ENCODE data around the gene POLR2J.
"Not testable (repeated sequence)": the region's sequence is repeated elsewhere in the genome, so short reads cannot be mapped to it uniquely, and the experiment has no call there.

Gene POLR2J

GRCh38 chr7:102490529-102491075 is 11.9 kb upstream of the POLR2J start:
- H3K36me3 ChIP-seq (ENCODE audit: control insufficient read depth in 1 of 2, insufficient read depth in 2 of 2, low read length in 2 of 2); H3K4me3 ChIP-seq (ENCODE audit: low read depth in 1 of 2, low read length in 2 of 2); H3K27ac ChIP-seq (ENCODE audit: low read length); H3K27me3 ChIP-seq (ENCODE audit: low read depth, low read length); H3K4me1 ChIP-seq (ENCODE audit: control insufficient read depth in 1 of 2, insufficient read depth in 2 of 2, low read length in 2 of 2); H3K9me3 ChIP-seq (ENCODE audit: control insufficient read depth in 1 of 2, low read length in 2 of 2): not testable (repeated sequence)

- not testable (repeated sequence) for H3K4me1 ChIP-seq (ENCODE audit: control insufficient read depth in 1 of 2, insufficient read depth in 2 of 2, low read length in 2 of 2); H3K9me3 ChIP-seq (ENCODE audit: control insufficient read depth in 1 of 2, low read length in 2 of 2); H3K27ac ChIP-seq (ENCODE audit: low read length); H3K4me3 ChIP-seq (ENCODE audit: low read depth in 1 of 2, low read length in 2 of 2); H3K27me3 ChIP-seq (ENCODE audit: low read depth, low read length); H3K36me3 ChIP-seq (ENCODE audit: control insufficient read depth in 1 of 2, insufficient read depth in 2 of 2, low read length in 2 of 2)
Measured at GRCh38 chr7:102484317-102484716, 5.6 kb upstream of the POLR2J start.

- not testable (repeated sequence) for H3K4me3 ChIP-seq (ENCODE audit: low read depth in 1 of 2, low read length in 2 of 2); H3K27me3 ChIP-seq (ENCODE audit: low read depth, low read length); H3K4me1 ChIP-seq (ENCODE audit: control insufficient read depth in 1 of 2, insufficient read depth in 2 of 2, low read length in 2 of 2); H3K9me3 ChIP-seq (ENCODE audit: control insufficient read depth in 1 of 2, low read length in 2 of 2); H3K27ac ChIP-seq (ENCODE audit: low read length); H3K36me3 ChIP-seq (ENCODE audit: control insufficient read depth in 1 of 2, insufficient read depth in 2 of 2, low read length in 2 of 2)
Measured at GRCh38 chr7:102481962-102482361, 3.2 kb upstream of the POLR2J start.

DNA sequence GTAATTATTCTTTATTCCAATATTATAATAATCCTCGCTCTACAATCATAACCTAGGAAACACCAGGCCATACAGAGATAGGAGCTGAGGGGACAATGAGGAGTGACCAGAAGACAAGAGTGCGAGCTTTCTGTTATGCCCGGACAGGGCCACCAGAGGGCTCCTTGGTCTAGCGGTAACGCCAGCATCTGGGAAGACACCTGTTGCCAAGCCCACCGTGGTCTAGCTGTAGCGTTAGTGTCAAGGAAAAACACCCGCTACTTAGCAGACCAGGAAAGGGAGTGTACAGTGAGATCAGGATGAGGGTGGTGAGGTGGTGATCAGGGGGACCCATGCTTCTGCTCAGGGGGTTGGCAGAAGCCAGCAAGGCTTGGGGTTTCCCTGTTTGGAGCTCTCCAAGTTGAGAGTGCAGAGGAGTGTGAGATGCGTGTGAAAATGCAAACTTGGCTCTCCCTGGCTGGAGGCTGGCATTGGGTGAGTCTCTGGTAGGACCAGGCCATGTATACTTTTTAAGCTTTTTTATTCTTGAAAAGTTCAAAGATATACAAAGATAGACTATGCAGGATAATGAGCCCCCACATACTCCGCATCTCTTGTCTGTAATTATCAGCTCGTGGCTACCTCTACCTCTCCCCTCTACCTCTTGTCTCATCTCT is 1.4 kb upstream of the POLR2J start:
- not testable (repeated sequence) for H3K9me3 ChIP-seq (ENCODE audit: control insufficient read depth in 1 of 2, low read length in 2 of 2); H3K4me3 ChIP-seq (ENCODE audit: low read depth in 1 of 2, low read length in 2 of 2); H3K27me3 ChIP-seq (ENCODE audit: low read depth, low read length); H3K4me1 ChIP-seq (ENCODE audit: control insufficient read depth in 1 of 2, insufficient read depth in 2 of 2, low read length in 2 of 2); H3K36me3 ChIP-seq (ENCODE audit: control insufficient read depth in 1 of 2, insufficient read depth in 2 of 2, low read length in 2 of 2); H3K27ac ChIP-seq (ENCODE audit: low read length)

GRCh38 chr7:102479209-102479584 is 475 bp upstream of the POLR2J start:
- H3K36me3 ChIP-seq (ENCODE audit: control insufficient read depth in 1 of 2, insufficient read depth in 2 of 2, low read length in 2 of 2); H3K4me1 ChIP-seq (ENCODE audit: control insufficient read depth in 1 of 2, insufficient read depth in 2 of 2, low read length in 2 of 2); H3K27ac ChIP-seq (ENCODE audit: low read length); H3K9me3 ChIP-seq (ENCODE audit: control insufficient read depth in 1 of 2, low read length in 2 of 2); H3K4me3 ChIP-seq (ENCODE audit: low read depth in 1 of 2, low read length in 2 of 2); H3K27me3 ChIP-seq (ENCODE audit: low read depth, low read length): not testable (repeated sequence)

- H3K4me1 ChIP-seq (ENCODE audit: control insufficient read depth in 1 of 2, insufficient read depth in 2 of 2, low read length in 2 of 2); H3K9me3 ChIP-seq (ENCODE audit: control insufficient read depth in 1 of 2, low read length in 2 of 2); H3K4me3 ChIP-seq (ENCODE audit: low read depth in 1 of 2, low read length in 2 of 2); H3K27me3 ChIP-seq (ENCODE audit: low read depth, low read length); H3K27ac ChIP-seq (ENCODE audit: low read length): not testable (repeated sequence)
- H3K36me3 ChIP-seq (ENCODE audit: control insufficient read depth in 1 of 2, insufficient read depth in 2 of 2, low read length in 2 of 2) = peaks cover 0 to 30% of the 10 kb centered on the region in 2 donors
Measured at GRCh38 chr7:102474736-102475435, 3.8 kb downstream of the POLR2J start.

DNA sequence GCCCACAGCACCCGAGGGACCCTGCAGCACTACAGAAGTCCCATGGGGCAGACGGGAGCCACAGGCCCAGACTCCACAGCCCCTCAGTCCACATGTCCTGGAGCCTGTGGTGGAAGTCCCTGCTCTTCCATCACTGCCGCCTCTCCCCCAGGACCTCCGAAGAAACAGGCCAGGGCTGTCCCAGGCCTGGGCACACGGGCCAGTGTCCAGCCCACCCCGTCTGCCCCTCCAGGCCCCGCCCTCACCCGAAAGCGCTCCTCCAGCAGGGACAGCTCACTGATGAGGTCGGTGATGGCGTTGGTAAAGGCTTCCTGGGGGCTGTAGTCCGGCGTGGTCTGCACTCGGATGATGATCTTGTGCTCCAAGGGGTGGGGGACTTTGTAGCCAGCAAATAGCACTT is 4.6 kb downstream of the POLR2J start:
- not testable (repeated sequence) for H3K9me3 ChIP-seq (ENCODE audit: control insufficient read depth in 1 of 2, low read length in 2 of 2); H3K4me3 ChIP-seq (ENCODE audit: low read depth in 1 of 2, low read length in 2 of 2); H3K27ac ChIP-seq (ENCODE audit: low read length); H3K4me1 ChIP-seq (ENCODE audit: control insufficient read depth in 1 of 2, insufficient read depth in 2 of 2, low read length in 2 of 2); H3K27me3 ChIP-seq (ENCODE audit: low read depth, low read length)
- H3K36me3 ChIP-seq (ENCODE audit: control insufficient read depth in 1 of 2, insufficient read depth in 2 of 2, low read length in 2 of 2) = peaks cover 0 to 37% of the 10 kb centered on the region in 2 donors

- Histone ChIP-seq H3K9me3 (ENCODE audit: control insufficient read depth in 1 of 2, low read length in 2 of 2) (no peaks in the 10 kb centered on the region), H3K4me1 (ENCODE audit: control insufficient read depth in 1 of 2, insufficient read depth in 2 of 2, low read length in 2 of 2) (no peaks in the 10 kb centered on the region), H3K27me3 (ENCODE audit: low read depth, low read length) (no peaks in the 10 kb centered on the region), H3K36me3 (ENCODE audit: control insufficient read depth in 1 of 2, insufficient read depth in 2 of 2, low read length in 2 of 2) (peaks cover 0 to 38% of the 10 kb centered on the region in 2 donors), H3K27ac (ENCODE audit: low read length) (no peak overlapping the region), H3K4me3 (ENCODE audit: low read depth in 1 of 2, low read length in 2 of 2) (no peak overlapping the region)
Measured at GRCh38 chr7:102473271-102473991, 5.3 kb downstream of the POLR2J start.

DNA sequence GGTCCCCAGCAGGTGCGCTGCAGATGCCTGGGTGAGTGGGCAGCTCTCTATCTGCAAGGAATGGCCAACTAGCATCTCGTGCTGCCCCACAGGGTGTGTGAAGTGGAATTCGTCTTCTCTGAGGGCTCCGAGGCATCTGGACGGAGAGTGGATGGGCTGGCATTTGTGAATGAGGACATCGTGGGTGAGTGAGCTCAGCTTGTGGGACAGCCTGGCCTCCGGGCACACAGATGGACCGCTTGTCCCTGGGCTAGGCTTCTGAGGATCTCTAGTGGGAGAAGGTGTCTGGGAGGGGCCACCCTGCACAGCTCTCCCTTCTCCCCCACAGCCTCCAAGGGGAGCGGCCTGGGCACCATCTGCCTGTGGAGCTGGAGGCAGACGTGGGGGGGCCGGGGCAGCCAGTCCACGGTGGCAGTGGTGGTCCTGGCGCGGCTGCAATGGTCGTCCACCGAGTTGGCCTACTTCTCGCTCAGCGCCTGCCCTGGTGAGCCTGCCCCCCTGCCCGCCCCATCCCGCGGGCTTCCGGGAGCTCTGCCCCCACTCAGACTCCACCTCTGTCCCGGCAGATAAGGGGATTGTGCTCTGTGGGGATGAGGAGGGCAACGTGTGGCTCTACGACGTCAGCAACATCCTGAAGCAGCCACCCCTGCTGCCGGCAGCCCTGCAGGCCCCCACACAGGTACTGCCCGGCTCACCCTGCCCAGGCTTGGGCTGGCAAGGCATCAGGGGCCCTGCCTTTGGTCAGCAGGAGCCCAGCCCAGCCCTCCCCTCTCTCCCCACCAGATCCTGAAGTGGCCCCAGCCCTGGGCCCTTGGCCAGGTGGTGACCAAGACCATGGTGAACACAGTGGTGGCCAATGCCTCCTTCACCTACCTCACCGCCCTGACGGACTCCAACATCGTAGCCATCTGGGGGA is 6.3 kb downstream of the POLR2J start:
- no peak overlapping the region for H3K27ac ChIP-seq (ENCODE audit: low read length)

DNA sequence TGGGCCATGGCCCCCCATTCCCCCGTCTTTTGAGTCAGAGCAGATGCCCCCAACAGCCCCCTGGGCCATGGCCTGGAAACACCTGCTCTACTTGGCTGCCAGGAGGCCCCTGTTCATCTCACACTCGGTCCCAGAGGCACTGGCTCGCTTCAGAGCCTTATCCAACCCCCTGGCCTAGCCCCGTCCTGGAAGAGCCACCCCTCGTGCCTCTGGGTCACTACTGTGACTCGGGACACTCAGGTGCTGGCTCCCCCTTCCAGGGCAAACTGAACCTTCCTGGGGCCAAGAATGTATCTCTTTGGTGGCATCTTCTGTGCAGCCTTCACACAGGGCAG is 7.0 kb downstream of the POLR2J start:
- Histone ChIP-seq H3K4me1 (ENCODE audit: control insufficient read depth in 1 of 2, insufficient read depth in 2 of 2, low read length in 2 of 2) (no peaks in the 10 kb centered on the region), H3K27ac (ENCODE audit: low read length) (no peak overlapping the region), H3K4me3 (ENCODE audit: low read depth in 1 of 2, low read length in 2 of 2) (no peak overlapping the region), H3K9me3 (ENCODE audit: control insufficient read depth in 1 of 2, low read length in 2 of 2) (no peaks in the 10 kb centered on the region), H3K36me3 (ENCODE audit: control insufficient read depth in 1 of 2, insufficient read depth in 2 of 2, low read length in 2 of 2) (peaks cover 0 to 38% of the 10 kb centered on the region in 2 donors), H3K27me3 (ENCODE audit: low read depth, low read length) (no peaks in the 10 kb centered on the region)

More for the DNA sequence above, 6.3 kb downstream of the POLR2J start:
- Histone ChIP-seq H3K4me1 (ENCODE audit: control insufficient read depth in 1 of 2, insufficient read depth in 2 of 2, low read length in 2 of 2) (no peaks in the 10 kb centered on the region), H3K9me3 (ENCODE audit: control insufficient read depth in 1 of 2, low read length in 2 of 2) (no peaks in the 10 kb centered on the region), H3K27me3 (ENCODE audit: low read depth, low read length) (no peaks in the 10 kb centered on the region), H3K36me3 (ENCODE audit: control insufficient read depth in 1 of 2, insufficient read depth in 2 of 2, low read length in 2 of 2) (peaks cover 0 to 38% of the 10 kb centered on the region in 2 donors), H3K4me3 (ENCODE audit: low read depth in 1 of 2, low read length in 2 of 2) (no peak overlapping the region)

All from muscle layer of duodenum (tissue), 2 donors.